Caco-2 (cell line): ENCODE data around the gene DLGAP4. TPM values are rescaled to one million over a fixed set of nuclear protein-coding genes. Genes with fewer than 3 reads are reported as not detected.

Experiments
- BruUV-seq: library from RNA; stranded (reverse); fragments of 400-500 nt; replicated peaks from 2 replicates; lab custom pipeline; 2021; lab: Mats Ljungman, UMichigan
- CTCF ChIA-PET: fragments of 300-600 bp; sonication (Branson Sonifier 250); formaldehyde crosslinking; loops from one replicate; lab custom pipeline; 2022; ENCODE audit warnings: antibody characterized with exemption; lab: Charles Lee
- POLR2A ChIA-PET: fragments of 300-600 bp; sonication (Branson Sonifier 250); formaldehyde crosslinking; loops from one replicate; lab custom pipeline; 2022; ENCODE audit warnings: antibody characterized with exemption; lab: Charles Lee
- DNase-seq, 2 experiments: peaks; one replicate each; pipeline versions ENCODE4 v3.0.0 to v3.0.0-alpha.2; 2020 to 2022
- H3K27me3 ChIP-seq: replicated peaks from 2 replicates; pipeline ENCODE4 v1.6.0; 2011; ENCODE audit warnings: low read length; ENCODE audit not compliant: control insufficient read depth, insufficient read depth
- H3K36me3 ChIP-seq: 2 replicates; pipeline ENCODE4 v1.5.1; 2011; ENCODE audit warnings: low read length; ENCODE audit not compliant: control insufficient read depth, insufficient read depth
- H3K4me1 ChIP-seq: fragments of 250-450 bp; sonication (Bioruptor Pico); 2 replicates; pipeline ENCODE4 v1.5.1; 2020; ENCODE audit warnings: mild to moderate bottlenecking
- H3K4me3 ChIP-seq: 2 replicates; pipeline ENCODE4 v1.5.1; 2011; ENCODE audit warnings: low read depth, mild to moderate bottlenecking, control low read depth, low read length
- H3K9me3 ChIP-seq: fragments of 250-450 bp; sonication (Bioruptor Pico); 2 replicates; pipeline ENCODE4 v1.5.1; 2020; ENCODE audit warnings: mild to moderate bottlenecking, moderate library complexity
- H3K27ac Mint-ChIP-seq: one replicate; pipeline ENCODE4 v1.8.0; 2022; ENCODE audit warnings: mixed read lengths; ENCODE audit not compliant: unreplicated experiment
- H3K27me3 Mint-ChIP-seq: one replicate; pipeline ENCODE4 v1.8.0; 2022; ENCODE audit warnings: mixed read lengths; ENCODE audit not compliant: insufficient read depth, unreplicated experiment
- H3K36me3 Mint-ChIP-seq: one replicate; pipeline ENCODE4 v1.8.0; 2022; ENCODE audit warnings: mild to moderate bottlenecking, mixed read lengths; ENCODE audit not compliant: insufficient read depth, unreplicated experiment
- H3K4me1 Mint-ChIP-seq: one replicate; pipeline ENCODE4 v1.8.0; 2022; ENCODE audit warnings: low read depth, mixed read lengths; ENCODE audit not compliant: unreplicated experiment
- H3K4me3 Mint-ChIP-seq: one replicate; pipeline ENCODE4 v1.8.0; 2022; ENCODE audit warnings: mild to moderate bottlenecking, moderate library complexity, mixed read lengths; ENCODE audit not compliant: unreplicated experiment
- H3K9me3 Mint-ChIP-seq: one replicate; pipeline ENCODE4 v1.8.0; 2022; ENCODE audit warnings: mixed read lengths; ENCODE audit not compliant: unreplicated experiment
- CTCF ChIP-seq, 2 experiments: fragments of 200-600 bp in 1 of 2; IDR thresholded peaks; 1 replicate in 1 of 2; 2 replicates in 1 of 2; pipeline versions ENCODE4 v1.5.1 to v1.8.0; 2011 to 2022; ENCODE audit warnings: antibody characterized with exemption in 1 of 2, control low read depth in 1 of 2, inconsistent platforms in 1 of 2, low read depth in 1 of 2, low read length in 1 of 2, mild to moderate bottlenecking in 1 of 2, moderate library complexity in 1 of 2; ENCODE audit not compliant: insufficient read depth in 1 of 2, severe bottlenecking in 1 of 2, unreplicated experiment in 1 of 2
- intact Hi-C: fragments of 100-400 bp; cut with micrococcal nuclease; formaldehyde crosslinking; loops from one replicate; pipeline ENCODE4 v1.10.0; 2022; ENCODE audit not compliant: unreplicated experiment
- total RNA-seq: library from RNA; stranded (reverse); gene quantifications from 2 replicates; pipeline ENCODE4 v1.2.3, GENCODE V29; 2022

Gene DLGAP4
- total RNA-seq, 1 experiment from 2014 or later = 122 TPM

GRCh38 chr20:36483919-36484808, 178.0 kb downstream of the DLGAP4 start:
- CTCF ChIA-PET = no interaction called here
- BruUV-seq = no TSS peak

GRCh38 chr20:36485286-36485685, 179.1 kb downstream of the DLGAP4 start:
- Mint-ChIP-seq H3K36me3 (peaks cover 6% of the 10 kb centered on the region), H3K27me3 (no peaks in the 10 kb centered on the region), H3K4me3 (no peak overlapping the region), H3K4me1 (peaks cover 10% of the 10 kb centered on the region), H3K27ac (no peak overlapping the region), H3K9me3 (no peaks in the 10 kb centered on the region)
- no peak for DNase-seq
- 0 out of 2 replicates have a peak, but pooled peaks cover 1% of the 10 kb centered on the region for H3K36me3 ChIP-seq
- no peak for TF ChIP-seq CTCF (IDR thresholded peaks at IDR 0.05; ENCODE audit: insufficient read depth in 1 of 2, low read depth in 1 of 2, low read length in 1 of 2, severe bottlenecking in 1 of 2, unreplicated experiment in 1 of 2)
- H3K9me3 ChIP-seq = no peaks in the 10 kb centered on the region
- H3K4me3 ChIP-seq = no peak overlapping the region
- BruUV-seq = no TSS peak
- POLR2A ChIA-PET = no interaction called here
- no peaks in the 10 kb centered on the region for H3K27me3 ChIP-seq
- H3K4me1 ChIP-seq = peaks cover 4% of the 10 kb centered on the region; the same call in 1 of the 2 replicates
- CTCF ChIA-PET = interaction anchor here (0.6 to 1.3 kb wide), 3 partner anchors 21 to 46 kb away, joined by 3 read pairs; no protein-coding TSS in a partner anchor
- intact Hi-C loops = no loop called here

More at GRCh38 chr20:36483919-36484808, 178.0 kb downstream of the DLGAP4 start:
- Histone ChIP-seq H3K4me1 (peaks cover 4% of the 10 kb centered on the region; the same call in 1 of the 2 replicates), H3K36me3 (0 out of 2 replicates have a peak, but pooled peaks cover 1% of the 10 kb centered on the region), H3K27me3 (no peaks in the 10 kb centered on the region), H3K9me3 (no peaks in the 10 kb centered on the region), H3K4me3 (no peak overlapping the region)
- DNase-seq = no peak
- intact Hi-C loops = no loop called here
- no peaks in the 10 kb centered on the region for H3K9me3 Mint-ChIP-seq
- no peak for TF ChIP-seq CTCF (IDR thresholded peaks at IDR 0.05; ENCODE audit: insufficient read depth in 1 of 2, low read depth in 1 of 2, low read length in 1 of 2, severe bottlenecking in 1 of 2, unreplicated experiment in 1 of 2)
- H3K27me3 Mint-ChIP-seq = no peaks in the 10 kb centered on the region
- H3K4me1 Mint-ChIP-seq = peaks cover 10% of the 10 kb centered on the region
- peaks cover 6% of the 10 kb centered on the region for H3K36me3 Mint-ChIP-seq
- H3K27ac Mint-ChIP-seq = peak overlapping the region; percentile 7
- no peak overlapping the region for H3K4me3 Mint-ChIP-seq
- POLR2A ChIA-PET = no interaction called here

GRCh38 chr20:36487069-36487468, 180.9 kb downstream of the DLGAP4 start:
- Histone ChIP-seq H3K4me1 (peaks cover 4% of the 10 kb centered on the region; the same call in 1 of the 2 replicates), H3K36me3 (0 out of 2 replicates have a peak, but pooled peaks cover 1% of the 10 kb centered on the region), H3K4me3 (no peak overlapping the region), H3K9me3 (no peaks in the 10 kb centered on the region), H3K27me3 (no peaks in the 10 kb centered on the region)
- Mint-ChIP-seq H3K27me3 (no peaks in the 10 kb centered on the region), H3K9me3 (no peaks in the 10 kb centered on the region), H3K4me3 (no peak overlapping the region), H3K27ac (no peak overlapping the region), H3K36me3 (peaks cover 13% of the 10 kb centered on the region), H3K4me1 (peaks cover 6% of the 10 kb centered on the region)
- POLR2A ChIA-PET = no interaction called here
- TF ChIP-seq CTCF (IDR thresholded peaks at IDR 0.05; ENCODE audit: insufficient read depth in 1 of 2, low read depth in 1 of 2, low read length in 1 of 2, severe bottlenecking in 1 of 2, unreplicated experiment in 1 of 2) = no peak
- intact Hi-C loops = no loop called here
- BruUV-seq = no TSS peak
- CTCF ChIA-PET = interaction anchor here (0.6 kb wide), 1 partner anchor 105 kb away, joined by 4 read pairs; no protein-coding TSS in a partner anchor
- no peak for DNase-seq
